22Rv1 (cell line): ENCODE measurements around the gene FOXP1.

ENCODE experiments used
- H3K27ac ChIP-seq: fragments of 450-650 bp; 2 replicates; pipeline ENCODE4 v1.5.1; 2017
- ZFX ChIP-seq: fragments of 450-650 bp; IDR thresholded peaks from 2 replicates; pipeline ENCODE4 v1.6.1; 2017; ENCODE audit warnings: antibody characterized with exemption, borderline replicate concordance
- TF ChIP-seq, protein P1 (sequence below): fragments of 450-650 bp; IDR thresholded peaks from 2 replicates; pipeline ENCODE4 v1.5.1; 2017; ENCODE audit warnings: mild to moderate bottlenecking

The FOXP1 gene

DNA sequence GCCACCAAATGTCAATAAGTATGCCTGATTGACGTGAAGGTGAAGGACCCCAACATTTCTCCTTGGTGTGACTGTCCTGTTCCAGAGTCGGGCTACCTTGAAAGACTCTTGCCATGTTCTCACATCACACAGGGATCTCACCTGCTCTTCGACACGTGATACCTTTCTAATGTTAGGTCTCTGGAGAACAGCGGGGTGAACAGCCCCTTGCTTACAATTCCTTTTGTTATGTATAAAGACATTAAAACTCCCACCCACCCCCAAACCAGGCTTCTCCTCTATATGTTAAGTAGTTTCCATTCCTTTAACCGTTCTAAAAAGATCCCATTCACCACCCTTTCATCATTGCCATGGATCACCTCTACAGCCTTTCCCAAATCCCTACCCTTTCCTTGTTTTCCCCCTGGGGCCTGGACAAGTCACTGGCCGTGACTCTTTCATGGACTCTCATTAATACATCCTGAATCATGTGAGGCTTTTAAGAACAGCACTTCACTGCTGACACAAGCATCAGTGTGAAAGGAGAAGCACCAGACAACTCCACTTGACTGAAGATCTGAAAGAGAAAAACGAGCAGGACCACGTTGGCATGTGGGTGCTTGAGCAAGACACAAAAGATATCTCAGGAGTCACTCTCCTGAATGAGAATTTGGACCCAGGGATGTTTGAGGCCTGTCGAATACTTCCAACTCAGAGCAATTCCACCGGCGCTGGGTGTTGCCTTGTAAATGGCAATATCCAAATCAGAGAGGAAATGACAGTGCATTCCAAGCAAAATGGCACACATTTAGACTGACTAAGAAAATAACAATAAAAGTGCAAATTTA is 115.0 kb downstream of the FOXP1 start:
- H3K27ac ChIP-seq, result peak overlapping the region; percentile 7
- TF ChIP-seq, protein P1, sequence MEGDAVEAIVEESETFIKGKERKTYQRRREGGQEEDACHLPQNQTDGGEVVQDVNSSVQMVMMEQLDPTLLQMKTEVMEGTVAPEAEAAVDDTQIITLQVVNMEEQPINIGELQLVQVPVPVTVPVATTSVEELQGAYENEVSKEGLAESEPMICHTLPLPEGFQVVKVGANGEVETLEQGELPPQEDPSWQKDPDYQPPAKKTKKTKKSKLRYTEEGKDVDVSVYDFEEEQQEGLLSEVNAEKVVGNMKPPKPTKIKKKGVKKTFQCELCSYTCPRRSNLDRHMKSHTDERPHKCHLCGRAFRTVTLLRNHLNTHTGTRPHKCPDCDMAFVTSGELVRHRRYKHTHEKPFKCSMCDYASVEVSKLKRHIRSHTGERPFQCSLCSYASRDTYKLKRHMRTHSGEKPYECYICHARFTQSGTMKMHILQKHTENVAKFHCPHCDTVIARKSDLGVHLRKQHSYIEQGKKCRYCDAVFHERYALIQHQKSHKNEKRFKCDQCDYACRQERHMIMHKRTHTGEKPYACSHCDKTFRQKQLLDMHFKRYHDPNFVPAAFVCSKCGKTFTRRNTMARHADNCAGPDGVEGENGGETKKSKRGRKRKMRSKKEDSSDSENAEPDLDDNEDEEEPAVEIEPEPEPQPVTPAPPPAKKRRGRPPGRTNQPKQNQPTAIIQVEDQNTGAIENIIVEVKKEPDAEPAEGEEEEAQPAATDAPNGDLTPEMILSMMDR, result no peak

DNA sequence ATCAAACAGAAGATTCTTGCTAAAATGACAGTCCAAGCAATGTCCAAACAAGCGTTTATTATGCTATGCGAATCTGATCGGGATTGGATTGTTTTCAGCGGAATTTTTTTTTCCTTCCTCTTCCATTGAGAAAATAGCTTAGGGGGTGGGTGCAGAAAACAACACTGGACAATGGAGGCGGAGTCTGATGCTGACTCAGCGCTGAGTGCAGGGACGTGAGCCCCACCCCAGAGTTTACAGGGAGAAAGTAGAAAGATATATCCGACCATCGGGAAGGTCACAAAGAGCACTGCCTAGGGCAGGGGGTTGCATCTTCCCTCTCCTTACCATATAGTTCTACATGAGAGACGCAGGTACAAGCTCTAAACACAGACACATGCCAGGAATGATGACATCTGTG is 117.0 kb downstream of the FOXP1 start:
- TF ChIP-seq, protein P1, result no peak
- no peak for TF ChIP-seq ZFX
- no peak overlapping the region for H3K27ac ChIP-seq

DNA sequence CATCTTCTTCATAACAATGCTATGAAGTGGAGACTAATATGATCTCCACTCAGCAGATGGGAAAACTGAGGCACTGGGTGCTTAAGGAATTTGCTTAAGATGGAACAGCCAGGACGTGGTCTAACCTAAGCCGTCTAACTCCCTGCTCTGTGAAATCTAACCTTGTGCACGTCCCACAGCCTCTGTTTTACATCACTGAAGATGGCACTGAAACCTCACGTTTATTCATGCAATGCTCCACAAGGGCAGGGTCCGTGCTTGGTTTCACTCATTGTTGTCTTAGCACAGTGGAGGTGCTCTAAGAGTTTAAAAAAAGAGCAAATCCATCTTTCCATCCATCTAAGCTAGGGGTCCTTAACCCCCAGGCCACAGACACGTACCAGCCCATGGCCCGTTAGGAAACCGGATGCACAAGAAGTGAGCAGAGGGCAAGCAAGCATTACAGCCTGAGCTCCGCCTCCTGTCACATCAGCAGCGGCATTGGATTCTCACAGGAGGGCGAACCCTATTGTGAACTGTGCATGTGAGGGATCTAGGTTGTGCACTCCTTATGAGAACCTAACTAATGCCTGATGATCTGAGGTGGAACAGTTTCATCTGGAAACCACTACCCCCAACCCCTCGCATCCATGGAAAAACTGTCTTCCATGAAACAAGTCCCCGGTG is 118.0 kb downstream of the FOXP1 start:
- H3K27ac ChIP-seq, result no peak overlapping the region
- no peak for TF ChIP-seq ZFX
- TF ChIP-seq, protein P1, result no peak

DNA sequence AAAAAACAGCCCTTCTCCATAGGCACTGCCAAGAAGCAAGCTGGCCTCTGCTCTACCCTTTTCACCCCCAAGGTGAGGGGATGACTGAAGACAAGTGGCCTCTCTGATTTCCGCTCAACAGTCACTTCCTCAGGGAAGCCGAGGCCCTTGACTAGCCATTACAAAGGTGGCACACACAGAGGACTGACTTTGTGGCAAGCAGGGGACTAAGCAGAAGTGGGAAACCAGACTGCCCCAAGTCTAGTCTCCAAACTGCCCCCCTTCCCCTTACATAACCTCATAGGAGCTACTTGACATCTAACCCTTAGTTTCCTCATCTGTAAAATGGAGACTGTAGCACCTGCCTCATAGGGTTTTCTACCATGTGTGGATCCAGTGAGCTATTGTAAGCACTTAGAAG is 118.9 kb downstream of the FOXP1 start:
- no peak overlapping the region for H3K27ac ChIP-seq
- TF ChIP-seq, protein P1, result no peak
- TF ChIP-seq ZFX, result no peak

DNA sequence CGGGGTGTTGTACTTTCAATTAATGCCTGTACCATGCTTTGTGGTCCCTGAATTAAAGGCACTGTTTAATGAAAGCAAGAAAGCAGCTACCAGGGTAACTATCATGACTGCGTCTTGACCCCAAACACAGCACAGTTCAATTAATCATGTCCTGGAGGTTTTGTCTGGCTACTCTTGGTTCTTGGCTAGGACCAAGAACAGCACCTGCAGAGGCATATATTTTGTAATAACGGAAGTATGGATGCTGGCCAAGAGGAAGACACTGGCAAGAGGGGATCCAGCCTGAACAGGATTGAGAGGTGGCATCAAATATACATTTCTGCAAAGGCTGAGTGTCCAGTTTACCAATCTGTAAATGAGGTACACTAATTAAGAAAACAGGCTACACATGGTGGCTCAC is 119.9 kb downstream of the FOXP1 start:
- no peak overlapping the region for H3K27ac ChIP-seq
- no peak for TF ChIP-seq ZFX
- TF ChIP-seq, protein P1, result no peak

DNA sequence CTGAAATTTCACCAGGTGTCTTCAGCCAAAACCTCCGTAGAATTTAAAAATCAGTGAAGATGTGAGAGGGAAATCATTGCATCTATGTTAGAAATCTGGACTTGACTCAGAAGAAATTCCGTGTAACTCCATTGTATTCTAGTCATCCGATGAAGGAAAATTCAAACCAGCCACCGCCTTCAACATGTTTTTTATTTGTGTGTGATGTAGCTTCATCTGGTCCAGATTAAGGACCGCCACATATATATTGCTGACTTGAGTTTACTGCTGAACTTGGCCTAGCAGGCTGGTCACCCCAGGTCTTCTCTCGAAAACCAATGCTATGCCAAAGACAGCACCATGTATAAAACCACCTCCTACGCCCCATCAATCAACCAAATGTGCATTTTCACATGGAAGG is 120.9 kb downstream of the FOXP1 start:
- TF ChIP-seq ZFX, result no peak
- TF ChIP-seq, protein P1, result no peak
- no peak overlapping the region for H3K27ac ChIP-seq
